Panc1 (cell line): ENCODE measurements around the gene PCYT2.

ENCODE experiments used
- POLR2AphosphoS5 ChIP-seq: IDR thresholded peaks from 2 replicates; pipeline ENCODE4 v1.6.1; 2012; ENCODE audit warnings: mild to moderate bottlenecking, low read depth, low read length, moderate library complexity
- SIN3A ChIP-seq: IDR thresholded peaks from 2 replicates; pipeline ENCODE4 v1.6.1; 2012; ENCODE audit warnings: low read depth, mild to moderate bottlenecking, low read length, moderate library complexity, borderline replicate concordance; ENCODE audit not compliant: insufficient read depth
- TF ChIP-seq, protein P1 (sequence below): fragments of 450-650 bp; IDR thresholded peaks from 2 replicates; pipeline ENCODE4 v1.5.1; 2017; ENCODE audit warnings: mild to moderate bottlenecking

DNA sequence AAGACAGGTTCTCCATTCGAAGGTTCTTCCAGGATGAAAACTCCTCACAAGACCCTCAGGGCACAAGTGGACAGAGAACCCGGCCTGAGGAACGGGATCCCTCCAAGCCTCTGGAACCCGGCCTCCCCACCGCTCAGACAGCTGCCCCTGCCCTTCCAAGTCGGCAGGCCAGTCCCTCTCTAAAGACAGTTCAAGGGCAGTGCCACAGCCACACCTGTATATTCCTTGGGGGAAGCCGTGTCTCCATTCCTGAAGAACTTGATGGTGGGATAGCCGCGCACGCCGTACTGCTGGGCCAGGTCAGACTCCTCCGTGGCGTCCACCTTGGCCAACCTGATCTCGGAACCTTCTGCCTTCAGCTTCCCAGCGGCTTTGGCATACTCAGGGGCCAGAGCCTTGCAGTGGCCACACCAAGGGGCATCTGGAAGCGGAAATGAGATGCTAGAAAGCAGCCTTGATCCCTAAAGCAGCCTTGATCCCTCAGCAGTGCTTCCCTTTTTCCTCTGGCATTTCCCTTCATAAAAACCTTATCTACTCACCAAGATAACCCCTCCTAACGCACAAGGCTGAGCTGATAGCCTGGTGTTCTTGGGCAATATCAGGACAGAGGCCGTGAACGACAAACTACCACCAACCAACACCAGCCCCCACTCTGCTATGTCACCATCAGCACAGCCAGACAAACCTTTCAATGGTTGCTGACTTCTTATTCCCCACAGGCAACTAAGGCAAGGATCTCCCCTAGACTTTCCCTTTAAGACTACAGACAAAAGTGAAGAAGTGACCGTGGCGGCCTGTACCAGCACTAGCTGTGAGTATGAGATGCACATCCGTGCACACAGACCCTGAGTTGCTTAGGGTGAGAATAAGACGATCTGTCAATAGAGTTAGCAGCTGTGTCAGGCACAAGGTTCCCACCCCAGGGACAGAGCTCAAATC, 52.0 kb downstream of the PCYT2 start:
- TF ChIP-seq, protein P1, sequence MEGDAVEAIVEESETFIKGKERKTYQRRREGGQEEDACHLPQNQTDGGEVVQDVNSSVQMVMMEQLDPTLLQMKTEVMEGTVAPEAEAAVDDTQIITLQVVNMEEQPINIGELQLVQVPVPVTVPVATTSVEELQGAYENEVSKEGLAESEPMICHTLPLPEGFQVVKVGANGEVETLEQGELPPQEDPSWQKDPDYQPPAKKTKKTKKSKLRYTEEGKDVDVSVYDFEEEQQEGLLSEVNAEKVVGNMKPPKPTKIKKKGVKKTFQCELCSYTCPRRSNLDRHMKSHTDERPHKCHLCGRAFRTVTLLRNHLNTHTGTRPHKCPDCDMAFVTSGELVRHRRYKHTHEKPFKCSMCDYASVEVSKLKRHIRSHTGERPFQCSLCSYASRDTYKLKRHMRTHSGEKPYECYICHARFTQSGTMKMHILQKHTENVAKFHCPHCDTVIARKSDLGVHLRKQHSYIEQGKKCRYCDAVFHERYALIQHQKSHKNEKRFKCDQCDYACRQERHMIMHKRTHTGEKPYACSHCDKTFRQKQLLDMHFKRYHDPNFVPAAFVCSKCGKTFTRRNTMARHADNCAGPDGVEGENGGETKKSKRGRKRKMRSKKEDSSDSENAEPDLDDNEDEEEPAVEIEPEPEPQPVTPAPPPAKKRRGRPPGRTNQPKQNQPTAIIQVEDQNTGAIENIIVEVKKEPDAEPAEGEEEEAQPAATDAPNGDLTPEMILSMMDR: no peak
- TF ChIP-seq SIN3A: 0 out of 2 replicates have a peak, but pooled peaks have one; percentile 1
- no peak for TF ChIP-seq POLR2AphosphoS5
